Measurements from ENCODE around the gene ADGRV1.
"Not testable (repeated sequence)": the region's sequence is repeated elsewhere in the genome, so short reads cannot be mapped to it uniquely, and the experiment has no call there.

The ADGRV1 gene

GRCh38 chr5:91063098-91063690 is 504.6 kb downstream of the ADGRV1 start:
- peak; percentile 45 for DNase-seq (ENCODE audit: low read depth)
- Histone ChIP-seq H3K4me1 (ENCODE audit: control insufficient read depth, insufficient read depth, low read length) (peaks cover 14% of the 10 kb centered on the region), H3K9ac (ENCODE audit: low read length) (peak overlapping the region; percentile 26)
- not testable (repeated sequence) for H3K4me3 ChIP-seq (ENCODE audit: low read length); H3K9me3 ChIP-seq (ENCODE audit: control insufficient read depth, low read length); H3K27me3 ChIP-seq (replicated peaks; ENCODE audit: control insufficient read depth, insufficient read depth, low read length); H3K36me3 ChIP-seq (ENCODE audit: control insufficient read depth, insufficient read depth, low read length, severe bottlenecking)

DNA sequence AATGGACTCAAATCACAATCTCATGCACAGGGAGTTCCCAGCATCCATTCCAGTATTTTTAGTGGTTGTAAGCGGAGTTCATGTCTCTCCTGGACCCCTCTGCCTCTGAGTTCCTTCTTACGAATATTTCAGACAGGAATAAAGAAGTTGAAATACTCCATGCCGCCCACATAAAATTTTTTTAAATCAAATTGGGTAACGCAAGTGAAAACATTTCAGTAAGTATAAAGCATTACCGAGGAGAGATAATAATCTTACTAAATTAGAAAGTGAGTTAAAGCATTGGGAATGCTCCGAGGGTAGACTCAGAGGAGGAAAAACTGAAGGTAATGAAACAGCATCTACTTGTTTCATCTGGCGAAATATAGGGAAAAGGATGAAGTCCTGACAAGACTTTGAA is 506.9 kb downstream of the ADGRV1 start:
- Histone ChIP-seq H3K4me3 (ENCODE audit: low read length) (no peak overlapping the region), H3K9me3 (ENCODE audit: control insufficient read depth, low read length) (no peaks in the 10 kb centered on the region), H3K4me1 (ENCODE audit: control insufficient read depth, insufficient read depth, low read length) (peaks cover 10% of the 10 kb centered on the region), H3K36me3 (ENCODE audit: control insufficient read depth, insufficient read depth, low read length, severe bottlenecking) (no peaks in the 10 kb centered on the region), H3K9ac (ENCODE audit: low read length) (no peak overlapping the region), H3K27me3 (replicated peaks; ENCODE audit: control insufficient read depth, insufficient read depth, low read length) (no peaks in the 10 kb centered on the region)
- peak; percentile 51 for DNase-seq (ENCODE audit: low read depth)

DNA sequence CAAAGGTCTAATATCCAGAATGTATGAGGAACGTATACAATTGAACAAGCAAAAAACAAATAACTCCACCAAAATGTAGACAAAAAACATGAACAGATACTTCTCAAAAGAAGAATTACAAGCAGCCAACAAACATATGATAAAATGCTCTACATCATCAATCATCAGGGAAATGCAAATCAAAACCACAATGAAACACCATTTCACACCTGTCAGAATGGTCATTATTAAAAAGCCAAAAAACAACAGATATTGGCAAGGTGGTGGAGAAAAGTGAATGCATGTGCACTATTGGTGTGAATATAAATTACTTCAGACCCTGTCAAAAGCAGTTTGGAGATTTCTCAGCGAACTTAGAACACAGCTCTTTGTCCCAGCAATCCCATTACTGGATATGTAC is 510.8 kb downstream of the ADGRV1 start:
- H3K36me3 ChIP-seq (ENCODE audit: control insufficient read depth, insufficient read depth, low read length, severe bottlenecking), result no peaks in the 10 kb centered on the region
- H3K4me3 ChIP-seq (ENCODE audit: low read length), result no peak overlapping the region
- no peak overlapping the region for H3K9ac ChIP-seq (ENCODE audit: low read length)
- no peaks in the 10 kb centered on the region for H3K9me3 ChIP-seq (ENCODE audit: control insufficient read depth, low read length)
- DNase-seq (ENCODE audit: low read depth), result no peak
- H3K4me1 ChIP-seq (ENCODE audit: control insufficient read depth, insufficient read depth, low read length), result peaks cover 20% of the 10 kb centered on the region
- H3K27me3 ChIP-seq (replicated peaks; ENCODE audit: control insufficient read depth, insufficient read depth, low read length), result no peaks in the 10 kb centered on the region

DNA sequence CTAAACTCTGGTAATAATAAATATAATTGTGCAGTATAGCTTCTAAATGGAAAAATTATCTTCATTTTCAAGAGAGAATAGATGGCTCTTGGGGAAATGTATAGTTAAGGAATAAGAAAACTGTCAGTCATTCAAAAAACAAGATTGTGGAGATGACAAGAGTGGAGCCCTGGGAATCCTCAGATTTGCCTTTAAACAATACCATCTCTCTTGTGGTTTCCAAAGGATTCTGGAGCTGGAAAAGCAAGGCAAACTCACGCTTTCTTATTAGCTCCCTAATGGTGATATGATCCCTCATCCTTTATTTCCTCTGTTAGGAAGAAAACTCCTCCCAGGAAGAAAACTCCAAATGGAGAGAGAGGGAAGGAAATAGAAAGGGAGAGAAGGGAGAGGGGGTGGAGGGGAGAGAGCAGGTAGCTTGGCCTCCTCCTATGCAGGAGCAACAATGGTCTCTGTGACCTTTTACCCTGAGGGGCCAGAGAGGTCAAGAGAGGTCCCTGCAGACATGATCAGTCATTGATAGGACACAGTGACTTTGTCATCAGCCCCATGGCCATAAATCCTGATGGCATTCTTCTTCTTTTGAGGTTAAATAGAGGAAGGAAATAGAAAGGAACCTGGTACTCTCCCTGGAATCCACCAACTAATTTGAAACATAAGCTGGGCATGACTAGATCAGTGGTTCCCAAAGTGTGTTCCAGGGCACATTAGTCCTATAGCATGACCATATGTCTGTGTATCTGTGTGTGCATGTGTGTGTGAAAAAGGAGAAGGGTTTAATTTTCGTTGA is 512.4 kb downstream of the ADGRV1 start:
- Histone ChIP-seq H3K9ac (ENCODE audit: low read length) (no peak overlapping the region), H3K4me3 (ENCODE audit: low read length) (no peak overlapping the region), H3K4me1 (ENCODE audit: control insufficient read depth, insufficient read depth, low read length) (peaks cover 34% of the 10 kb centered on the region), H3K9me3 (ENCODE audit: control insufficient read depth, low read length) (no peaks in the 10 kb centered on the region), H3K27me3 (replicated peaks; ENCODE audit: control insufficient read depth, insufficient read depth, low read length) (no peaks in the 10 kb centered on the region), H3K36me3 (ENCODE audit: control insufficient read depth, insufficient read depth, low read length, severe bottlenecking) (no peaks in the 10 kb centered on the region)
- no peak for DNase-seq (ENCODE audit: low read depth)

- Histone ChIP-seq H3K4me3 (ENCODE audit: low read length) (no peak overlapping the region), H3K9me3 (ENCODE audit: control insufficient read depth, low read length) (no peaks in the 10 kb centered on the region), H3K27me3 (replicated peaks; ENCODE audit: control insufficient read depth, insufficient read depth, low read length) (no peaks in the 10 kb centered on the region), H3K9ac (ENCODE audit: low read length) (no peak overlapping the region), H3K36me3 (ENCODE audit: control insufficient read depth, insufficient read depth, low read length, severe bottlenecking) (no peaks in the 10 kb centered on the region), H3K4me1 (ENCODE audit: control insufficient read depth, insufficient read depth, low read length) (peaks cover 46% of the 10 kb centered on the region)
- peak; percentile 80 for DNase-seq (ENCODE audit: low read depth)
These were observed 514.3 kb downstream of the ADGRV1 start for GRCh38 chr5:91072881-91073280.

- peak; percentile 96 for DNase-seq (ENCODE audit: low read depth)
- no peaks in the 10 kb centered on the region for H3K27me3 ChIP-seq (replicated peaks; ENCODE audit: control insufficient read depth, insufficient read depth, low read length)
- no peak overlapping the region for H3K4me3 ChIP-seq (ENCODE audit: low read length)
- H3K36me3 ChIP-seq (ENCODE audit: control insufficient read depth, insufficient read depth, low read length, severe bottlenecking), result no peaks in the 10 kb centered on the region
- H3K9me3 ChIP-seq (ENCODE audit: control insufficient read depth, low read length), result no peaks in the 10 kb centered on the region
- H3K4me1 ChIP-seq (ENCODE audit: control insufficient read depth, insufficient read depth, low read length), result peaks cover 61% of the 10 kb centered on the region
- no peak overlapping the region for H3K9ac ChIP-seq (ENCODE audit: low read length)
These were observed 516.0 kb downstream of the ADGRV1 start for GRCh38 chr5:91074615-91075014.

DNA sequence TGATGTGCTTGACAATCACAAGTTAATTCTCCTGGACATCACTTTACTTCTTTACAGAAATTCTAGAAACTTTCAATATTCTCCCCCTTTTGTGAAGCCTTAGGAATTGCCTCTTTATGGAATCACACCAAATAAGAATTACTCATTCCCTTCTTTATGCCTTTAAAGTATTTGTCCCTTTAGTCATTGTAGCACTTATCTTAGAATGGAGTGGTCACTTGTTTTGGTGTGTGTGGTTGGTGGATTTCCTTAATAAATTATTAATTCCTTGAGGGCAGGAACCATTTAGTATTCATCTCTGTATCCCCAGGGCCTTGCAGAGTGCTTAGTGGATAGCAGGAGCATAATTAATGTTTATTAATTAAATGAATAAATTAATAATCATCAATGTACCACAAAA is 517.5 kb downstream of the ADGRV1 start:
- Histone ChIP-seq H3K4me1 (ENCODE audit: control insufficient read depth, insufficient read depth, low read length) (peaks cover 61% of the 10 kb centered on the region), H3K4me3 (ENCODE audit: low read length) (no peak overlapping the region), H3K9ac (ENCODE audit: low read length) (no peak overlapping the region), H3K36me3 (ENCODE audit: control insufficient read depth, insufficient read depth, low read length, severe bottlenecking) (no peaks in the 10 kb centered on the region), H3K27me3 (replicated peaks; ENCODE audit: control insufficient read depth, insufficient read depth, low read length) (no peaks in the 10 kb centered on the region), H3K9me3 (ENCODE audit: control insufficient read depth, low read length) (no peaks in the 10 kb centered on the region)
- no peak for DNase-seq (ENCODE audit: low read depth)

DNA sequence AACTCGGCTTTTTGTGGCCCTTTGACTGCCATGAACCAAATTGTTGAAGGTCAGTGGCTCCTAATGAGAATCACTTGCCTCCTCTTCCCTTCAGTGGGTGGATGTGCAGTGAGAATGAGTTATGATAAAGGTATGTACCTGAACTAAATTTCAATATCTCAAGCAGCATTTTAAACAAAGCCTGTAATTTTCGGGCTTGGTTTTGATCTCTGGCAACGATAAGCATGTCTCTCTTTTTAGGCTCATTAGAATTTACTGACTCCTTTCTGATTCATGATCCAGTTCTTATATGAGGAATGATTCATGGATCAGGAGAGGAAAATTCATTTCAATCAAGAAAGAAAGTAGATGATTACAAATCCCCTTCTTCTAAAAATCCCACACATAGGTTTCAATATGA is 519.0 kb downstream of the ADGRV1 start:
- Histone ChIP-seq H3K4me1 (ENCODE audit: control insufficient read depth, insufficient read depth, low read length) (peaks cover 58% of the 10 kb centered on the region), H3K9me3 (ENCODE audit: control insufficient read depth, low read length) (no peaks in the 10 kb centered on the region), H3K36me3 (ENCODE audit: control insufficient read depth, insufficient read depth, low read length, severe bottlenecking) (no peaks in the 10 kb centered on the region), H3K27me3 (replicated peaks; ENCODE audit: control insufficient read depth, insufficient read depth, low read length) (no peaks in the 10 kb centered on the region), H3K9ac (ENCODE audit: low read length) (no peak overlapping the region), H3K4me3 (ENCODE audit: low read length) (no peak overlapping the region)
- no peak for DNase-seq (ENCODE audit: low read depth)

DNA sequence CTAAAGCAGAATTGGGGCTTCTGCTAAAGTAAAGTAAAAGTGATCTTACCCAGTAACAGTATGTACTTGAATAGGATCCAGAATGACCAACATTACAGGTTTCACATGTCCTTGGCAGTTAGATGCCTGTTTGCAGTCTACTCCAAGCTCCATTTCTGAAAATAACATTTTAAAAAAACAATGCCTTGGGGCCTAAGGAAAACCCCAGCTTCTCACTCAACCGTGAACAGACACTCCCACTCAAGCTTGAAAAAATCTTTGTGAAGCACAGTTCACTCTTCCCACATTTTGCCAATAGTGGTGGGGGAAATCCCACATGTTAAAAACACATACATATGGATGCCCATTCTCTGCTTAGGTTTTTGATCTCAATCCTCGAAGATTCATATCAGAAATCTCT is 520.4 kb downstream of the ADGRV1 start:
- Histone ChIP-seq H3K9ac (ENCODE audit: low read length) (peak overlapping the region; percentile 7), H3K4me3 (ENCODE audit: low read length) (peak overlapping the region; percentile 24), H3K4me1 (ENCODE audit: control insufficient read depth, insufficient read depth, low read length) (peaks cover 45% of the 10 kb centered on the region), H3K36me3 (ENCODE audit: control insufficient read depth, insufficient read depth, low read length, severe bottlenecking) (no peaks in the 10 kb centered on the region), H3K9me3 (ENCODE audit: control insufficient read depth, low read length) (no peaks in the 10 kb centered on the region), H3K27me3 (replicated peaks; ENCODE audit: control insufficient read depth, insufficient read depth, low read length) (no peaks in the 10 kb centered on the region)
- peak; percentile 94 for DNase-seq (ENCODE audit: low read depth)

GRCh38 chr5:91089758-91090157 is 531.2 kb downstream of the ADGRV1 start:
- no peaks in the 10 kb centered on the region for H3K9me3 ChIP-seq (ENCODE audit: control insufficient read depth, low read length)
- no peaks in the 10 kb centered on the region for H3K27me3 ChIP-seq (replicated peaks; ENCODE audit: control insufficient read depth, insufficient read depth, low read length)
- no peak overlapping the region for H3K4me3 ChIP-seq (ENCODE audit: low read length)
- no peaks in the 10 kb centered on the region for H3K36me3 ChIP-seq (ENCODE audit: control insufficient read depth, insufficient read depth, low read length, severe bottlenecking)
- no peak for DNase-seq (ENCODE audit: low read depth)
- H3K9ac ChIP-seq (ENCODE audit: low read length), result no peak overlapping the region
- no peaks in the 10 kb centered on the region for H3K4me1 ChIP-seq (ENCODE audit: control insufficient read depth, insufficient read depth, low read length)

DNA sequence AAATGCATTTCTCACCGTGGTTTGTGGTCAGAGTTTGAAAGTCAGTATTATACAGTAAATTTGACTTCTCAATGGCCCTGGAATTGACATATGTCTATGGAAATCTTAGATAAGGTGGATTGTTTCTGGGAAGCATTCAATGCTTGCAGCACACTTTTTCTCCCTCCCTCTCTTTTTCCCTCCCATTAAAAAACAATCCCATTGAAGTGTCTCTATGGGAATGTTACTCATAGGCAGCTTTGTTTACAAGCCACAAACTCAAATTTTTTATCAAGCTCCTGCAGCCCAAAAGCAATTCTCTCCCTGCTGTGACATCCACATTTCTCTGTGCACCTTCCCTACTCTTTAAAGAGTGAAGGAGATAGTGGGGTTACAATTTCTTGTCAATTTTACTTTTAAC is 532.4 kb downstream of the ADGRV1 start:
- H3K9ac ChIP-seq (ENCODE audit: low read length), result no peak overlapping the region
- no peak overlapping the region for H3K4me3 ChIP-seq (ENCODE audit: low read length)
- no peaks in the 10 kb centered on the region for H3K9me3 ChIP-seq (ENCODE audit: control insufficient read depth, low read length)
- no peaks in the 10 kb centered on the region for H3K36me3 ChIP-seq (ENCODE audit: control insufficient read depth, insufficient read depth, low read length, severe bottlenecking)
- no peaks in the 10 kb centered on the region for H3K4me1 ChIP-seq (ENCODE audit: control insufficient read depth, insufficient read depth, low read length)
- no peak for DNase-seq (ENCODE audit: low read depth)
- H3K27me3 ChIP-seq (replicated peaks; ENCODE audit: control insufficient read depth, insufficient read depth, low read length), result no peaks in the 10 kb centered on the region

Measured in adipocyte (in vitro differentiated cells).